Stimulated activated memory B cell treated with anti-CD40 and anti-IgM and Interleukin-4, amounts not matched to agents 10 μg/mL and 1 μg/mL and 100 μg/mL, for 72 hours (primary cell): Measurements from ENCODE around the gene MAGEE2.
"Not testable (repeated sequence)": the region's sequence is repeated elsewhere in the genome, so short reads cannot be mapped to it uniquely, and the experiment has no call there.

Source experiments
- ATAC-seq: fragments of 150-1000 bp; cut with Tn5 transposase; 2 replicates; pipeline ENCODE4 v1.10.0; 2021
- H3K27ac Mint-ChIP-seq: one replicate; pipeline ENCODE4 v1.8.0; 2022; ENCODE audit warnings: mild to moderate bottlenecking, mixed read lengths
- H3K27me3 Mint-ChIP-seq: one replicate; pipeline ENCODE4 v1.8.0; 2022; ENCODE audit warnings: mixed read lengths
- H3K36me3 Mint-ChIP-seq: one replicate; pipeline ENCODE4 v1.8.0; 2022; ENCODE audit warnings: mixed read lengths
- H3K4me1 Mint-ChIP-seq: one replicate; pipeline ENCODE4 v1.8.0; 2022; ENCODE audit warnings: mixed read lengths
- H3K4me3 Mint-ChIP-seq: one replicate; pipeline ENCODE4 v1.8.0; 2022; ENCODE audit warnings: mild to moderate bottlenecking, moderate library complexity, mixed read lengths
- H3K9me3 Mint-ChIP-seq: one replicate; pipeline ENCODE4 v1.8.0; 2022; ENCODE audit warnings: mixed read lengths

MAGEE2 gene

GRCh38 chrX:75784680-75785491 is at the start of gene MAGEE2:
Gene MAGEE2, minus strand, starts transcription at chrX:75785254. Its CDS starts 203 bp downstream, at chrX:75785051.
- H3K9me3 Mint-ChIP-seq, result no peaks in the 10 kb centered on the region
- ATAC-seq, result no peak
- H3K27ac Mint-ChIP-seq, result no peak within 1 kb of the TSS
- H3K4me1 Mint-ChIP-seq, result peaks cover 9% of the 10 kb centered on the region
- peaks cover 19% of the 10 kb centered on the region for H3K27me3 Mint-ChIP-seq
- H3K36me3 Mint-ChIP-seq, result no peaks in the 10 kb centered on the region
- peak within 1 kb of the TSS; percentile 65 for H3K4me3 Mint-ChIP-seq

- Mint-ChIP-seq H3K27ac (no peak overlapping the region), H3K4me3 (no peak overlapping the region), H3K27me3 (peaks cover 19% of the 10 kb centered on the region), H3K4me1 (peaks cover 9% of the 10 kb centered on the region), H3K9me3 (no peaks in the 10 kb centered on the region), H3K36me3 (no peaks in the 10 kb centered on the region)
- ATAC-seq, result no peak
These were observed 1.2 kb upstream of the MAGEE2 start for GRCh38 chrX:75786290-75786689.

GRCh38 chrX:75781611-75782010 is 3.4 kb downstream of the MAGEE2 start:
- Mint-ChIP-seq H3K4me3 (no peak overlapping the region), H3K4me1 (peaks cover 9% of the 10 kb centered on the region), H3K27ac (no peak overlapping the region), H3K9me3 (no peaks in the 10 kb centered on the region), H3K27me3 (peaks cover 19% of the 10 kb centered on the region), H3K36me3 (no peaks in the 10 kb centered on the region)
- ATAC-seq, result no peak

- not testable (repeated sequence) for H3K27ac Mint-ChIP-seq, H3K27me3 Mint-ChIP-seq, H3K9me3 Mint-ChIP-seq, H3K4me1 Mint-ChIP-seq, H3K4me3 Mint-ChIP-seq, H3K36me3 Mint-ChIP-seq, ATAC-seq
These were observed 17.0 kb downstream of the MAGEE2 start for GRCh38 chrX:75768063-75768462.

- Mint-ChIP-seq H3K27ac (no peak overlapping the region), H3K4me3 (no peak overlapping the region)
These were observed 36.6 kb downstream of the MAGEE2 start for GRCh38 chrX:75748431-75748830.

GRCh38 chrX:75746891-75747639 is 38.0 kb downstream of the MAGEE2 start:
- H3K27ac Mint-ChIP-seq, result peak overlapping the region; percentile 74
- H3K36me3 Mint-ChIP-seq, result peaks cover 3% of the 10 kb centered on the region
- peaks cover 8% of the 10 kb centered on the region for H3K9me3 Mint-ChIP-seq
- H3K4me3 Mint-ChIP-seq, result peak overlapping the region; percentile 82
- no peaks in the 10 kb centered on the region for H3K27me3 Mint-ChIP-seq
- peak; percentile 83 for ATAC-seq
- peaks cover 7% of the 10 kb centered on the region for H3K4me1 Mint-ChIP-seq

More at GRCh38 chrX:75748431-75748830, 36.6 kb downstream of the MAGEE2 start:
- no peaks in the 10 kb centered on the region for H3K36me3 Mint-ChIP-seq
- peaks cover 7% of the 10 kb centered on the region for H3K4me1 Mint-ChIP-seq
- peaks cover 3% of the 10 kb centered on the region for H3K9me3 Mint-ChIP-seq
- no peak for ATAC-seq
- H3K27me3 Mint-ChIP-seq, result no peaks in the 10 kb centered on the region
